ENCODE measurements around the gene COL3A1. TPM values are rescaled to one million over a fixed set of nuclear protein-coding genes. Genes with fewer than 3 reads are reported as not detected.

The COL3A1 gene
- 0.11 to 0.22 TPM (median 0.16 TPM) in 5 replicates for total RNA-seq (2022; extraction: Qiagen RNA extraction; ENCODE audit: low read depth)

GRCh38 chr2:188974164-188974563 lies at the start of gene COL3A1:
Gene COL3A1 (plus strand): TSS chr2:188974373. CDS start chr2:188974490, 117 bp downstream.

Other genes with a start within 250 kb of the COL3A1 start
- gene COL5A2, start 205.4 kb downstream of the COL3A1 start, total RNA-seq (2022; extraction: Qiagen RNA extraction; ENCODE audit: low read depth), result 42.3 to 87.6 TPM (median 74.8 TPM) in 5 replicates